Hepatocyte (in vitro differentiated cells): ENCODE measurements around the gene PPP1R1C. TPM values are rescaled to one million over a fixed set of nuclear protein-coding genes. Genes with fewer than 3 reads are reported as not detected.

Experiments used
- DNase-seq: peaks from one replicate; pipeline ENCODE4 v3.0.0-alpha.2; 2016; ENCODE audit warnings: low spot score
- H2AFZ ChIP-seq: fragments of 200-600 bp; sonication (generic); 2 replicates; pipeline ENCODE4 v1.6.0; 2016; ENCODE audit warnings: antibody characterized with exemption, mild to moderate bottlenecking
- H3K27ac ChIP-seq: fragments of 200-600 bp; sonication (generic); 2 replicates; pipeline ENCODE4 v1.5.1; 2016; ENCODE audit warnings: mild to moderate bottlenecking
- H3K27me3 ChIP-seq: fragments of 200-600 bp; sonication (generic); 2 replicates; pipeline ENCODE4 v1.6.1; 2016
- H3K36me3 ChIP-seq: fragments of 200-600 bp; sonication (generic); replicated peaks from 2 replicates; pipeline ENCODE4 v1.5.1; 2016; ENCODE audit warnings: low read depth; ENCODE audit not compliant: insufficient read depth
- H3K4me1 ChIP-seq: fragments of 200-600 bp; sonication (generic); 2 replicates; pipeline ENCODE4 v1.5.1; 2016; ENCODE audit warnings: mild to moderate bottlenecking, moderate library complexity; ENCODE audit not compliant: insufficient read depth
- H3K4me2 ChIP-seq: fragments of 200-600 bp; sonication (generic); 2 replicates; pipeline ENCODE4 v1.6.0; 2016
- H3K4me3 ChIP-seq: fragments of 200-600 bp; sonication (generic); 2 replicates; pipeline ENCODE4 v1.5.1; 2016; ENCODE audit warnings: mild to moderate bottlenecking
- H3K79me2 ChIP-seq: fragments of 200-600 bp; sonication (generic); 2 replicates; pipeline ENCODE4 v1.6.0; 2017; ENCODE audit warnings: mild to moderate bottlenecking
- H3K9me2 ChIP-seq: fragments of 200-600 bp; sonication (generic); replicated peaks from 2 replicates; pipeline ENCODE4 v1.6.0; 2017; ENCODE audit warnings: mild to moderate bottlenecking; ENCODE audit not compliant: insufficient read depth
- H3K9me3 ChIP-seq: fragments of 200-600 bp; sonication (generic); 2 replicates; pipeline ENCODE4 v1.5.1; 2016; ENCODE audit warnings: low read depth, mild to moderate bottlenecking
- H4K20me1 ChIP-seq: fragments of 200-600 bp; sonication (generic); 2 replicates; pipeline ENCODE4 v1.6.0; 2016; ENCODE audit warnings: mild to moderate bottlenecking; ENCODE audit not compliant: insufficient read depth, poor library complexity, severe bottlenecking
- EZH2 ChIP-seq: fragments of 200-600 bp; sonication (generic); IDR thresholded peaks from 2 replicates; pipeline ENCODE4 v1.6.1; 2016; ENCODE audit warnings: antibody characterized with exemption, mild to moderate bottlenecking, borderline replicate concordance
- EZH2phosphoT487 ChIP-seq: fragments of 200-600 bp; sonication (generic); IDR thresholded peaks from one replicate; pipeline ENCODE4 v1.6.1; 2018; ENCODE audit warnings: antibody characterized with exemption, mild to moderate bottlenecking, low read depth, moderate library complexity; ENCODE audit not compliant: unreplicated experiment, severe bottlenecking
- WGBS: methylation state at CpG from one replicate; pipeline ENCODE4 v1.1.6; 2016; ENCODE audit warnings: low lambda C conversion rate; ENCODE audit errors: missing lambda C conversion rate; 5-methylcytosine and 5-hydroxymethylcytosine counted together
- polyA plus RNA-seq: library from polyadenylated mRNA; unstranded; fragments of >200 nt; fragmentation: Nextera tagmentation; extraction: Ambion mirVana; gene quantifications from 2 replicates; pipeline ENCODE4 v1.2.1, GENCODE V29; 2016
- total RNA-seq: library from RNA; depleted of rRNA; stranded (reverse); fragments of >200 nt; gene quantifications from 2 replicates; pipeline ENCODE4 v1.2.3, GENCODE V29; 2014
- TF ChIP-seq, protein P1 (sequence below): fragments of 200-600 bp; sonication (generic); IDR thresholded peaks from 2 replicates; pipeline ENCODE4 v1.5.1; 2016; ENCODE audit warnings: antibody characterized with exemption, mild to moderate bottlenecking; ENCODE audit not compliant: poor library complexity

PPP1R1C gene
- total and polyA plus RNA-seq, 2 experiments from 2014 or later: 8.4 to 10.7 TPM

DNA sequence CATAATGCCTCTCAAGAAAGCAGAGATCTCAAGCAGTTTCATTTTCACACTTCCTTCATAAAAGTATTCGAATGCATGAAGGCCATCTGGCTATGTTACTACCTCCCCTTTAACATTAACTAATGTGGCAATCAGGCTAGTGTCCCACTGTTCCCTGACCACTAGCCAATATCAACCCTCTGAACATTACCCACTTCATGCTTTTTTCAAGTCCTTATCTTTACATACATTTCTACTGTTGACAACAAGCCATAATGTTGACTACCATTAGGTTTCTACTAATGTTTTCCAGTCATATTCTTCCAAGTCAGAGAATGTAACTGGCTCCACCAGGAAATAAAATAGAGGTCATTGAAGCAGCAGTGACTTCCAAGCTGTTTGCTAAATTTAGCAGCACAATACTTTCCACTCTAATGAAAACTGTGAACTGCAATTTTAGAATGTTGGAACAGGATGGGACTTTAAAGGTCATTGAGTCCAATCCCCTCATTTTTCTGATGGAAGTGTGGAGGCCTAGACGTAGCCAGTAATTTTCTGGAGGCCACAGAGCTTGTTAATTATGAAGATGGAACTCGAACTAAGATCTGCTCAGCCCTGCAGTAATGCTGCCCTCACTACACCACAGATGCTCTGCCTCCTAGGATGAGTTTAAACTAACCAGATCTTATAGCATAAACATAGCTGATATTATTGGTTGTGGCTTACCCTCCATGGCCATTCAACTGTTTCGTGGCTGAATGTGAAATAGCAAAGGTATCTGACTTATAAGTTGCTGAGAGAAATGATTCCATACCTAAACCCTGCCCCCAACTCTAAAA lies 630 bp upstream of the PPP1R1C start:
- WGBS: 87% methylated on average over 4 of the region's 4 CpGs
- Histone ChIP-seq H3K9me2 (no peaks in the 10 kb centered on the region), H2AFZ (no peak overlapping the region), H3K27ac (no peak overlapping the region), H3K27me3 (no peaks in the 10 kb centered on the region), H3K36me3 (no peaks in the 10 kb centered on the region), H3K4me1 (no peaks in the 10 kb centered on the region), H3K9me3 (no peaks in the 10 kb centered on the region), H3K4me3 (no peak overlapping the region), H3K79me2 (no peaks in the 10 kb centered on the region), H4K20me1 (no peaks in the 10 kb centered on the region), H3K4me2 (no peak overlapping the region)
- DNase-seq: no peak
- TF ChIP-seq EZH2 (no peak), EZH2phosphoT487 (no peak)
- TF ChIP-seq, protein P1, sequence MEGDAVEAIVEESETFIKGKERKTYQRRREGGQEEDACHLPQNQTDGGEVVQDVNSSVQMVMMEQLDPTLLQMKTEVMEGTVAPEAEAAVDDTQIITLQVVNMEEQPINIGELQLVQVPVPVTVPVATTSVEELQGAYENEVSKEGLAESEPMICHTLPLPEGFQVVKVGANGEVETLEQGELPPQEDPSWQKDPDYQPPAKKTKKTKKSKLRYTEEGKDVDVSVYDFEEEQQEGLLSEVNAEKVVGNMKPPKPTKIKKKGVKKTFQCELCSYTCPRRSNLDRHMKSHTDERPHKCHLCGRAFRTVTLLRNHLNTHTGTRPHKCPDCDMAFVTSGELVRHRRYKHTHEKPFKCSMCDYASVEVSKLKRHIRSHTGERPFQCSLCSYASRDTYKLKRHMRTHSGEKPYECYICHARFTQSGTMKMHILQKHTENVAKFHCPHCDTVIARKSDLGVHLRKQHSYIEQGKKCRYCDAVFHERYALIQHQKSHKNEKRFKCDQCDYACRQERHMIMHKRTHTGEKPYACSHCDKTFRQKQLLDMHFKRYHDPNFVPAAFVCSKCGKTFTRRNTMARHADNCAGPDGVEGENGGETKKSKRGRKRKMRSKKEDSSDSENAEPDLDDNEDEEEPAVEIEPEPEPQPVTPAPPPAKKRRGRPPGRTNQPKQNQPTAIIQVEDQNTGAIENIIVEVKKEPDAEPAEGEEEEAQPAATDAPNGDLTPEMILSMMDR: no peak

DNA sequence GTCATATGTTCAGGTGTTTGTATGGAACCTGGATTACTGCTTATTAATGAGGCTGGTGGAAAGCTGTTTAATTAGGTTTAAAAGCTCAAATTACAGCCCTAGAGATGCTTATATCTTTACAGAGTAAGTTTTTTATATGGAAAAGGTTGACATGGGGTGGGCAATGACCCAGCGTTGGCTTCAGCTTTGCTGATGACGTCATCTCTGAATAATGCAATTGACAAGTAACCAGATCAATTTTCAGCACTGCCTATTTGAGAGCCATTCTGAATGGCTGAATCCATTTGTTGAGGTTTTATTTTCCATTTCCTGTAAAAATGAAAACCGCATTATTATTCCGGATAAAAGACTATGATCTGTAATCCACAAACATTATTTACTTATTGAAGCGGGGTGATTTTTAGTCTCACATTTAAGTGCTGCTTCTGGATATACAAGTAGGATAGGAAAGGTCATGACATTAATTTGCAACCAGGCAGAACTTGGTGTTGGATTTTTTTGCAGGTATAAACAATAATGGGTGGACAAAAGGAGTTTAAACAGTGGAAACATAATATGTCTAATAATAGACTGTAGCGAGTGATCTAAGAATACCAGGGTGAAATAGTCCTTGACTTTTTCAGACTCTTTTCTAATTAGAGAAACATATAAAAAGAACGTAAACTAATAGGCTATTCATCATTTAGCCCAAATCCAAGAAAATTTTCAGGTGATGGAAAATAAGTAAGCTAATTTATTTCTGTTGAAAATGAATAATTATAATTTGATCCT lies 2.7 kb downstream of the PPP1R1C start:
- H4K20me1 ChIP-seq: no peaks in the 10 kb centered on the region
- TF ChIP-seq EZH2 (no peak), EZH2phosphoT487 (no peak)
- TF ChIP-seq, protein P1: no peak
- H3K4me1 ChIP-seq: peaks cover 4% of the 10 kb centered on the region
- H3K79me2 ChIP-seq: no peaks in the 10 kb centered on the region
- H3K36me3 ChIP-seq: no peaks in the 10 kb centered on the region
- H3K27me3 ChIP-seq: no peaks in the 10 kb centered on the region
- H2AFZ ChIP-seq: no peak overlapping the region
- no peak for DNase-seq
- H3K4me2 ChIP-seq: no peak overlapping the region
- 52% methylated on average over 7 of the region's 7 CpGs for WGBS
- H3K27ac ChIP-seq: no peak overlapping the region
- no peaks in the 10 kb centered on the region for H3K9me2 ChIP-seq
- H3K4me3 ChIP-seq: no peak overlapping the region
- H3K9me3 ChIP-seq: no peaks in the 10 kb centered on the region

DNA sequence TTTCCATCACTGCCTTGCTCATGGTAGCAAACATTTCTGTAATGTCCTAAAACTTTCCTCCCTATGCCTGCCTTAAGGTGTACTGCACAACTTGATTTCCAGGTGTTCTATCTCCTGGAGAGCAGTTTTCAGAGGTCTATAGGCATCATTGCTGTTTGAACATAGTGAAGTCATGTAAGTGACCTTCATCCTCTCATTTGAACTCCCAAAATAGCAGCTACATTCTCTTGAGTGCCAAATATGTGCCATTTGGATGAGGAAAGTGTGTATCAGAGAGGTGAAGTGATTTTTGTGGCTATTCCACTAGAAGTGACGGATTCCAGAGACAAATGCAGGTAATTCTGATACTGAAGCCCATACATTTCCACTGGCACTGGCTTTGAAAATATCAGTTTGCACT lies 3.4 kb downstream of the PPP1R1C start:
- DNase-seq: no peak
- no peaks in the 10 kb centered on the region for H3K27me3 ChIP-seq

More for the DNA sequence above, 3.4 kb downstream of the PPP1R1C start:
- Histone ChIP-seq H3K27ac (no peak overlapping the region), H2AFZ (no peak overlapping the region), H3K79me2 (no peaks in the 10 kb centered on the region), H4K20me1 (no peaks in the 10 kb centered on the region), H3K36me3 (no peaks in the 10 kb centered on the region), H3K4me3 (no peak overlapping the region), H3K4me1 (peaks cover 4% of the 10 kb centered on the region), H3K4me2 (no peak overlapping the region), H3K9me2 (no peaks in the 10 kb centered on the region), H3K9me3 (no peaks in the 10 kb centered on the region)
- TF ChIP-seq EZH2 (no peak), EZH2phosphoT487 (no peak)
- TF ChIP-seq, protein P1: no peak
- 81% methylated on average over 1 of the region's 1 CpG for WGBS
